Left lung (tissue), 10 donors: Measurements from ENCODE around the gene CER1. TPM values are rescaled to one million over a fixed set of nuclear protein-coding genes. Genes with fewer than 3 reads are reported as not detected.

Experiments
- ATAC-seq: fragments of 200-7000 bp; cut with Tn5 transposase; one replicate; pipeline ENCODE4 v1.9.1; 2020; ENCODE audit warnings: moderate library complexity
- DNase-seq, 4 donors: peaks; one replicate each; pipeline ENCODE4 v3.0.0-alpha.2; 2013 to 2020
- H3K27ac ChIP-seq, 2 donors: fragments of 200-600 bp; sonication (generic) in 1 of 2; one replicate each; pipeline versions ENCODE4 v1.5.0 to v1.8.0; 2020 to 2021
- H3K27me3 ChIP-seq, 2 donors: fragments of 200-600 bp; sonication (generic) in 1 of 2; one replicate each; pipeline versions ENCODE4 v1.5.0 to v1.8.0; 2020 to 2021
- H3K36me3 ChIP-seq, 2 donors: fragments of 200-600 bp; sonication (generic) in 1 of 2; one replicate each; pipeline versions ENCODE4 v1.5.0 to v1.8.0; 2020 to 2021
- H3K4me1 ChIP-seq, 2 donors: fragments of 200-600 bp; one replicate each; pipeline ENCODE4 v1.8.0; 2021
- H3K4me3 ChIP-seq, 2 donors: fragments of 200-600 bp; sonication (generic) in 1 of 2; one replicate each; pipeline versions ENCODE4 v1.5.0 to v1.8.0; 2020 to 2021; ENCODE audit warnings: mild to moderate bottlenecking in 1 of 2
- H3K9me3 ChIP-seq, 2 donors: fragments of 200-600 bp; sonication (generic) in 1 of 2; one replicate each; pipeline versions ENCODE4 v1.5.0 to v1.8.0; 2020 to 2021
- CTCF ChIP-seq, 2 donors: fragments of 200-600 bp; sonication (generic) in 1 of 2; IDR thresholded peaks; one replicate each; pipeline versions ENCODE4 v1.5.0 to v1.8.0; 2021; ENCODE audit warnings: antibody characterized with exemption in 2 of 2
- intact Hi-C, 2 donors: fragments of 100-400 bp; cut with DNase I; formaldehyde crosslinking; loops; one replicate each; pipeline versions ENCODE4 v1.11.2 to v1.14.2; 2022
- polyA plus RNA-seq, 6 donors: library from polyadenylated mRNA; unstranded; fragments of 120-200 nt; gene quantifications; one replicate each; pipeline ENCODE4 v1.2.1, GENCODE V29; 2013; ENCODE audit not compliant: insufficient read length in 6 of 6
- total RNA-seq, 2 donors: library from RNA; stranded (reverse); fragmentation: NEBNext Ultra II Directional; extraction: Animal tissue kit (Norgen Biotek cat#: 25700); gene quantifications; one replicate each; pipeline ENCODE4 v1.2.1, GENCODE V29; 2021
- donor health status: DM: no; HTN: yes; CAD: no.
- donor health status: DM: no; HTN: no; CAD: no.

CER1 gene
- total and polyA plus RNA-seq, 8 donors, result 0.22 to 0.65 (median 0.37) TPM; not detected in 2

GRCh38 chr9:14710804-14711203, 11.7 kb downstream of the CER1 start:
- ATAC-seq, result no peak
- DNase-seq, result no peak
- H3K9me3 ChIP-seq, result peaks cover 0 to 20% of the 10 kb centered on the region in 2 donors
- TF ChIP-seq CTCF (IDR thresholded peaks at IDR 0.05), result no peak
- intact Hi-C loops, result no loop called here
- H3K4me3 ChIP-seq, result no peak overlapping the region
- H3K27ac ChIP-seq, result no peak overlapping the region
- no peaks in the 10 kb centered on the region for H3K27me3 ChIP-seq
- H3K36me3 ChIP-seq, result no peaks in the 10 kb centered on the region
- no peaks in the 10 kb centered on the region for H3K4me1 ChIP-seq

GRCh38 chr9:14706530-14707140, 15.9 kb downstream of the CER1 start:
- no peak overlapping the region for H3K27ac ChIP-seq
- DNase-seq, result no peak
- H3K9me3 ChIP-seq, result peaks cover 0 to 36% of the 10 kb centered on the region in 2 donors
- intact Hi-C loops, result no loop called here
- no peak overlapping the region for H3K4me3 ChIP-seq
- H3K4me1 ChIP-seq, result no peaks in the 10 kb centered on the region
- no peak for TF ChIP-seq CTCF (IDR thresholded peaks at IDR 0.05)
- peaks cover 0 to 8% of the 10 kb centered on the region in 2 donors for H3K27me3 ChIP-seq
- ATAC-seq, result no peak
- H3K36me3 ChIP-seq, result no peaks in the 10 kb centered on the region

- DNase-seq (no peak), ATAC-seq (no peak)
- Histone ChIP-seq H3K4me1 (no peaks in the 10 kb centered on the region), H3K36me3 (no peaks in the 10 kb centered on the region), H3K9me3 (peaks cover 0 to 36% of the 10 kb centered on the region in 2 donors), H3K27me3 (peaks cover 0 to 8% of the 10 kb centered on the region in 2 donors), H3K4me3 (no peak overlapping the region), H3K27ac (no peak overlapping the region)
- intact Hi-C loops, result no loop called here
- no peak for TF ChIP-seq CTCF (IDR thresholded peaks at IDR 0.05)
Measured at GRCh38 chr9:14705079-14705478, 17.5 kb downstream of the CER1 start.

- ATAC-seq (no peak), DNase-seq (no peak)
- intact Hi-C loops, result no loop called here
- Histone ChIP-seq H3K9me3 (peaks cover 0 to 36% of the 10 kb centered on the region in 2 donors), H3K27me3 (peaks cover 0 to 8% of the 10 kb centered on the region in 2 donors), H3K36me3 (no peaks in the 10 kb centered on the region), H3K27ac (no peak overlapping the region), H3K4me3 (no peak overlapping the region), H3K4me1 (no peaks in the 10 kb centered on the region)
- TF ChIP-seq CTCF (IDR thresholded peaks at IDR 0.05), result no peak
Measured at GRCh38 chr9:14704281-14704680, 18.3 kb downstream of the CER1 start.

- no peaks in the 10 kb centered on the region for H3K36me3 ChIP-seq
- H3K4me1 ChIP-seq, result no peaks in the 10 kb centered on the region
- no peak for ATAC-seq
- no peak for DNase-seq
- H3K4me3 ChIP-seq, result no peak overlapping the region
- intact Hi-C loops, result no loop called here
- no peak for TF ChIP-seq CTCF (IDR thresholded peaks at IDR 0.05)
- no peak overlapping the region for H3K27ac ChIP-seq
- H3K27me3 ChIP-seq, result peaks cover 0 to 8% of the 10 kb centered on the region in 2 donors
- peaks cover 0 to 27% of the 10 kb centered on the region in 2 donors for H3K9me3 ChIP-seq
Measured at GRCh38 chr9:14702200-14702720, 20.3 kb downstream of the CER1 start.
